WTC11 (cell line): ENCODE measurements around the gene NTSR1. TPM values are rescaled to one million over a fixed set of nuclear protein-coding genes. Genes with fewer than 3 reads are reported as not detected.

Source experiments
- ATAC-seq: fragments of 200-7000 bp; cut with Tn5 transposase; 2 replicates; pipeline ENCODE4 v1.10.0; 2021; ENCODE audit warnings: mild to moderate bottlenecking, moderate library complexity
- CTCF ChIA-PET: fragments of 300-600 bp; sonication (Branson Sonifier 250); formaldehyde crosslinking; loops from one replicate; lab custom pipeline; 2021; ENCODE audit warnings: antibody characterized with exemption; lab: Charles Lee
- POLR2A ChIA-PET: fragments of 350-600 bp; sonication (Branson Sonifier 250); formaldehyde crosslinking; loops from one replicate; lab custom pipeline; 2021; ENCODE audit warnings: antibody characterized with exemption; lab: Charles Lee
- DNase-seq: peaks from one replicate; pipeline ENCODE4 v3.0.0; 2021; ENCODE audit warnings: low spot score
- H3K27ac Mint-ChIP-seq: 2 replicates; pipeline ENCODE4 v1.8.0; 2021; ENCODE audit warnings: mixed read lengths
- H3K27me3 Mint-ChIP-seq: 2 replicates; pipeline ENCODE4 v1.8.0; 2021; ENCODE audit warnings: low read depth, mild to moderate bottlenecking, moderate library complexity, mixed read lengths
- H3K36me3 Mint-ChIP-seq: 2 replicates; pipeline ENCODE4 v1.8.0; 2021; ENCODE audit warnings: mixed read lengths
- H3K4me1 Mint-ChIP-seq: 2 replicates; pipeline ENCODE4 v1.8.0; 2022; ENCODE audit warnings: mixed read lengths
- H3K4me3 Mint-ChIP-seq: 2 replicates; pipeline ENCODE4 v1.8.0; 2021; ENCODE audit warnings: mild to moderate bottlenecking, moderate library complexity, mixed read lengths
- H3K9me3 Mint-ChIP-seq: 2 replicates; pipeline ENCODE4 v1.8.0; 2021; ENCODE audit warnings: mixed read lengths
- ATF6 ChIP-seq: sonication (generic); formaldehyde crosslinking; IDR thresholded peaks from 2 replicates; pipeline ENCODE4 v1.8.1; 2023; ENCODE audit warnings: mild to moderate bottlenecking, missing genetic modification reagents
- ERG ChIP-seq: fragments of 250-450 bp; sonication (Bioruptor Pico); IDR thresholded peaks from 2 replicates; pipeline ENCODE4 v1.8.0; 2021; ENCODE audit warnings: mild to moderate bottlenecking
- ETV6 ChIP-seq: sonication (generic); formaldehyde crosslinking; IDR thresholded peaks from 2 replicates; pipeline ENCODE4 v1.8.1; 2022; ENCODE audit warnings: mild to moderate bottlenecking, missing genetic modification reagents
- GTF2I ChIP-seq: fragments of 250-450 bp; sonication (Bioruptor Pico); conservative IDR thresholded peaks from 2 replicates; pipeline ENCODE4 v1.4.0; 2021; ENCODE audit warnings: mild to moderate bottlenecking
- HMGXB4 ChIP-seq: sonication (generic); formaldehyde crosslinking; IDR thresholded peaks from 2 replicates; pipeline ENCODE4 v1.8.1; 2023; ENCODE audit warnings: mild to moderate bottlenecking, moderate library complexity, missing genetic modification reagents
- KAT7 ChIP-seq: sonication (generic); formaldehyde crosslinking; IDR thresholded peaks from 2 replicates; pipeline ENCODE4 v1.8.1; 2023; ENCODE audit warnings: missing genetic modification reagents, mild to moderate bottlenecking, borderline replicate concordance
- MAX ChIP-seq: sonication (generic); formaldehyde crosslinking; IDR thresholded peaks from 2 replicates; pipeline ENCODE4 v1.8.0; 2022; ENCODE audit warnings: mild to moderate bottlenecking, missing genetic modification reagents
- MLX ChIP-seq: sonication (generic); formaldehyde crosslinking; IDR thresholded peaks from 2 replicates; pipeline ENCODE4 v1.8.1; 2023; ENCODE audit warnings: mild to moderate bottlenecking, missing genetic modification reagents, moderate library complexity
- MYBL2 ChIP-seq: sonication (generic); formaldehyde crosslinking; IDR thresholded peaks from 2 replicates; pipeline ENCODE4 v1.8.1; 2023; ENCODE audit warnings: mild to moderate bottlenecking, moderate library complexity, missing genetic modification reagents
- NFE2L1 ChIP-seq: sonication (generic); formaldehyde crosslinking; IDR thresholded peaks from 2 replicates; pipeline ENCODE4 v1.8.1; 2023; ENCODE audit warnings: missing genetic modification reagents
- NR1H2 ChIP-seq: sonication (generic); formaldehyde crosslinking; IDR thresholded peaks from 2 replicates; pipeline ENCODE4 v1.9.0; 2021; ENCODE audit warnings: mild to moderate bottlenecking, moderate library complexity, missing genetic modification reagents
- NR3C1 ChIP-seq: sonication (generic); formaldehyde crosslinking; conservative IDR thresholded peaks from 2 replicates; pipeline ENCODE4 v1.8.1; 2023; ENCODE audit warnings: low read depth, mild to moderate bottlenecking, missing genetic modification reagents
- RORB ChIP-seq: fragments of 250-450 bp; sonication (Bioruptor Pico); IDR thresholded peaks from 2 replicates; pipeline ENCODE4 v1.9.0; 2021; ENCODE audit warnings: mild to moderate bottlenecking
- SMAD3 ChIP-seq: sonication (generic); formaldehyde crosslinking; IDR thresholded peaks from 2 replicates; pipeline ENCODE4 v1.8.0; 2022; ENCODE audit warnings: missing genetic modification reagents, mild to moderate bottlenecking, borderline replicate concordance
- SMAD4 ChIP-seq: sonication (generic); formaldehyde crosslinking; IDR thresholded peaks from 2 replicates; pipeline ENCODE4 v1.8.0; 2022; ENCODE audit warnings: mild to moderate bottlenecking, missing genetic modification reagents
- TCF7 ChIP-seq: sonication (generic); formaldehyde crosslinking; IDR thresholded peaks from 2 replicates; pipeline ENCODE4 v1.8.0; 2022; ENCODE audit warnings: mild to moderate bottlenecking, low read depth, missing genetic modification reagents, moderate library complexity
- TP53 ChIP-seq: sonication (generic); formaldehyde crosslinking; IDR thresholded peaks from 2 replicates; pipeline ENCODE4 v1.8.1; 2023; ENCODE audit warnings: mild to moderate bottlenecking, missing genetic modification reagents
- USF1 ChIP-seq: sonication (generic); formaldehyde crosslinking; IDR thresholded peaks from 2 replicates; pipeline ENCODE4 v1.8.0; 2022; ENCODE audit warnings: mild to moderate bottlenecking, missing genetic modification reagents
- ZNF138 ChIP-seq: sonication (generic); formaldehyde crosslinking; conservative IDR thresholded peaks from 2 replicates; pipeline ENCODE4 v1.8.1; 2022; ENCODE audit warnings: mild to moderate bottlenecking, moderate library complexity, missing genetic modification reagents
- total RNA-seq: library from RNA; stranded (reverse); gene quantifications from 3 replicates; pipeline ENCODE4 v1.2.3, GENCODE V29; 2021

The NTSR1 gene
- total RNA-seq, 1 experiment from 2014 or later = 0.63 TPM

- no peak overlapping the region for H3K4me3 Mint-ChIP-seq
These were observed 47.9 kb upstream of the NTSR1 start for GRCh38 chr20:62660768-62661167.

GRCh38 chr20:62661647-62662046 is 47.0 kb upstream of the NTSR1 start:
- Mint-ChIP-seq H3K36me3 (no peaks in the 10 kb centered on the region), H3K27me3 (no peaks in the 10 kb centered on the region), H3K4me1 (peaks cover 5% of the 10 kb centered on the region), H3K4me3 (no peak overlapping the region), H3K9me3 (no peaks in the 10 kb centered on the region), H3K27ac (no peak overlapping the region)
- CTCF ChIA-PET = interaction anchor here (0.7 to 1.2 kb wide), 2 partner anchors 47 to 162 kb away, joined by 3 read pairs; partner anchors contain the start of gene NTSR1
- no peak for ATAC-seq
- POLR2A ChIA-PET = no interaction called here
- DNase-seq = no peak
- TF ChIP-seq MYBL2 (CRISPR knock-in tag) (no peak), TCF7 (CRISPR knock-in tag) (no peak), USF1 (no peak), ERG (CRISPR knock-in tag) (no peak), ATF6 (CRISPR knock-in tag) (no peak), HMGXB4 (CRISPR knock-in tag) (no peak), NR3C1 (CRISPR knock-in tag) (no peak), NFE2L1 (CRISPR knock-in tag) (no peak), SMAD4 (CRISPR knock-in tag) (no peak), ETV6 (CRISPR knock-in tag) (no peak), KAT7 (CRISPR knock-in tag) (no peak), MAX (CRISPR knock-in tag) (no peak), ZNF138 (CRISPR knock-in tag) (no peak)

More at GRCh38 chr20:62660768-62661167, 47.9 kb upstream of the NTSR1 start:
- DNase-seq (no peak), ATAC-seq (no peak)
- TF ChIP-seq RORB (CRISPR knock-in tag) = no peak
- no peak for TF ChIP-seq MLX (CRISPR knock-in tag)
- TF ChIP-seq KAT7 (CRISPR knock-in tag) = no peak
- no peak for TF ChIP-seq GTF2I
- no peak for TF ChIP-seq TP53
- TF ChIP-seq NR1H2 = no peak
- TF ChIP-seq SMAD3 (CRISPR knock-in tag) = no peak
- Mint-ChIP-seq H3K27ac (no peak overlapping the region), H3K9me3 (no peaks in the 10 kb centered on the region), H3K27me3 (no peaks in the 10 kb centered on the region), H3K4me1 (peaks cover 5% of the 10 kb centered on the region), H3K36me3 (no peaks in the 10 kb centered on the region)
- CTCF ChIA-PET = no interaction called here
- POLR2A ChIA-PET = no interaction called here
